Esophagus (tissue), 2 donors: Measurements from ENCODE around the gene USH1C. TPM values are rescaled to one million over a fixed set of nuclear protein-coding genes. Genes with fewer than 3 reads are reported as not detected.

Source experiments
- H3K27ac ChIP-seq, 2 donors: one replicate each; pipeline ENCODE4 v1.5.1; 2013; ENCODE audit warnings: low read depth in 2 of 2, mild to moderate bottlenecking in 2 of 2, inconsistent platforms in 1 of 2, low read length in 1 of 2, moderate library complexity in 1 of 2
- H3K27me3 ChIP-seq, 2 donors: one replicate each; pipeline ENCODE4 v1.6.1; 2013; ENCODE audit warnings: low read length in 2 of 2, control low read depth in 1 of 2, mild to moderate bottlenecking in 1 of 2; ENCODE audit not compliant: insufficient read depth in 2 of 2, control insufficient read depth in 1 of 2
- H3K36me3 ChIP-seq, 2 donors: one replicate each; pipeline ENCODE4 v1.6.1; 2013; ENCODE audit warnings: low read length in 1 of 2; ENCODE audit not compliant: control insufficient read depth in 2 of 2, insufficient read depth in 2 of 2
- H3K4me1 ChIP-seq, 2 donors: one replicate each; pipeline ENCODE4 v1.6.1; 2013; ENCODE audit warnings: low read length in 1 of 2; ENCODE audit not compliant: control insufficient read depth in 2 of 2, insufficient read depth in 2 of 2
- H3K4me3 ChIP-seq, 2 donors: one replicate each; pipeline ENCODE4 v1.5.1; 2013; ENCODE audit warnings: low read length in 2 of 2, mild to moderate bottlenecking in 2 of 2, low read depth in 1 of 2, moderate library complexity in 1 of 2
- H3K9me3 ChIP-seq, 2 donors: one replicate each; pipeline ENCODE4 v1.6.1; 2013; ENCODE audit warnings: mild to moderate bottlenecking in 2 of 2, low read depth in 1 of 2, low read length in 1 of 2, moderate library complexity in 1 of 2; ENCODE audit not compliant: control insufficient read depth in 2 of 2, insufficient read depth in 1 of 2
- WGBS, 2 donors: extraction: QIAGEN DNeasy Blood & Tissue Kit; methylation state at CpG; one replicate each; pipeline ENCODE4 v1.1.7; 2013; 5-methylcytosine and 5-hydroxymethylcytosine counted together
- polyA plus RNA-seq, 2 donors: library from polyadenylated mRNA; stranded (reverse); fragments of 200-250 nt; gene quantifications; one replicate each; pipeline ENCODE4 v1.2.3, GENCODE V29; 2013
- donor health status: healthy with polysubstance abuse.
- donor health status: Bipolar disorder and iron deficiency.

USH1C gene
- polyA plus RNA-seq, 2 donors: 0.08 TPM

DNA sequence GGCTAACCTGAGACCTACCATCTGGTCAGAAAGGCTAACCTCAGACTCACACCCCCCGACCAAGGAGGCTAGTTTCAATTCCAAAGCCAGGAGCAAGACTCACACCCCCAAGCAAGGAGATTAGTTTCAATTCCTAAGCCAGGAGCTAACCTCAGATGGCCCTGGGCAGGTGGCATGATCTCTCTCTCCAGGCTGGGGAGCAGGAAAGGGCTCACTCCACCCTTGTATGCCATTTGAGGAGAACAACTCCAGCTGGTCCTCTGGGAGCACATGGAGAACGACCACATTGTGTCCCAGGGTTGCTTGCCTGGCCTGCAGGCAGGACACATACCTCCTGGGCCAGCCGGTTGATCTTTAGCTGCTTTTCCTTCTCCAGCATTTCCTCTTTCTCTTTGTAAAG lies 32.6 kb downstream of the USH1C start:
- no peak overlapping the region for H3K4me3 ChIP-seq
- 47 to 63% methylated on average over 3 of the region's 3 CpGs for WGBS, 2 donors
- H3K27ac ChIP-seq: no peak overlapping the region
- no peaks in the 10 kb centered on the region for H3K9me3 ChIP-seq
- no peaks in the 10 kb centered on the region for H3K27me3 ChIP-seq
- no peaks in the 10 kb centered on the region for H3K36me3 ChIP-seq
- H3K4me1 ChIP-seq: no peaks in the 10 kb centered on the region

DNA sequence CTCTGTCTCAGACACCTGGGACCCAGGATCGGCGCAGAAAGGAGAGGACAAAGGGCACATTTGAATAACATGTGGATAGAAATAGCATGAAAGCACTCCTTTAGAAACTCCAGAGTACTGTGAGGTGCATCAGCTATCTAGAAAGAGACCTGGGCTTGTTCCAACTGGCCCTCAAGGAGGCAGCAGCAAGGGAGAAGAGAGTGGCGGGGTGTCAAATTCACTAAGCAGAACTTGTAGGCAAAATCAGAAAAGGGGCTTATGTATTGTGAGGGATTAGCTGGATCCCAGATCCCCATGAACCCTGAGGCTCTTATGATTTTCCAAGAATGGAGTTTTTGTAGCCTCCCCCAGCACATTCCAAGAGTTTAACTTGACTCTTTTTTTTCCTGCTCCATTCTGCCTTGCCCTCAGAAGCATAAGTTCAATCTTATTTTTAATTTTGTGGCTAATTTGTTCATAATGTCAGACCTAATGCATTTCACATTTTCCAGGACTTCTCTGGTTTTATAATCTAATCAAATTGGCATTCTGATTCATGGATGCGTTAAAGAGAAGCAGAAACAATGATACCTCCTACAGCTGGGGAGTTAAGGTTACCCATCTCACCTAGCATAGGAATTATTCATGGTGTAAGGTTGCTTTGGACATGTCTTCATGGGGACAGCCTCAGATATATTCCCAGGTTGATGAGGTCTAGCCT lies 33.6 kb downstream of the USH1C start:
- 54 to 61% methylated on average over 4 of the region's 4 CpGs for WGBS, 2 donors
- no peak overlapping the region for H3K4me3 ChIP-seq
- H3K9me3 ChIP-seq: no peaks in the 10 kb centered on the region
- H3K27ac ChIP-seq: no peak overlapping the region
- no peaks in the 10 kb centered on the region for H3K36me3 ChIP-seq
- H3K27me3 ChIP-seq: no peaks in the 10 kb centered on the region
- H3K4me1 ChIP-seq: no peaks in the 10 kb centered on the region

DNA sequence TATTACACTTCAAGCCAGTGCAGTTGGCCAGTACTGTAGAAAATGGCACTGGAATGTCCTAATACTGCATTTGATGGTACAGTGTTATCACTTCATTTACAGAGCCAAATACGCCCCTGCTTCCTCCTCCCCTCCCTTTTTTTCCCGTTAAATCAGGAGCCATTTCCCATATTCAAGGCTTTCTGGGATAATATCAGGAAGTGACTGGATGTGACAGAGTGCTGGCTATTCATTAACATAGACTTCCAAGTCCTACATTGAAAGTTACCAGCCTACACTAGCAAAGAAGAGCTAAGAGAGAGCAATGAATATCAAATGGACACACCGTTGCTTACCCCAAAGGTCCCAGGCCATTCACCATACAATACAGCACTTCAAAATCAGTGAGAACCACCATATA lies 35.4 kb downstream of the USH1C start:
- Histone ChIP-seq H3K4me1 (no peaks in the 10 kb centered on the region), H3K9me3 (no peaks in the 10 kb centered on the region), H3K4me3 (no peak overlapping the region), H3K27me3 (no peaks in the 10 kb centered on the region), H3K36me3 (no peaks in the 10 kb centered on the region), H3K27ac (no peak overlapping the region)
- WGBS, 2 donors: 46 to 55% methylated on average over 3 of the region's 3 CpGs

DNA sequence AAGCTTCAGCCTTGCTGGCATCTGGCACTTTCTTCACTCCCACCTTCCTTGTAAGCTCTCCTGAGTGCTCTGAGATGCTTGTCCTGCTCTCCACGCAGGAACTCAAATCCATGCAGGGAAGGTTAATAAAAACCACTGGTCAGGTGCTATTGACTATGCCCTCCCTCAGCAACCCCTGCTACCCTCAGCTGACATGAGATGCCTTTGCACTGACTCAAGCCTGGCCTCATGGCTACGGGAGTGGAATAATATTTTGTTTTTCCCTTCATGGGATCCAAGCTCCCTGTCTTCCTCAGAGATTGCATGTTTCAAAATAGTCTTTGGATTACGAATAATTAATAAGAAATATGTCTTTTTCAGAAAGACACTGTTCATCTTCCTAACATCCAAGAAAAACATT lies 35.9 kb downstream of the USH1C start:
- H3K27me3 ChIP-seq: no peaks in the 10 kb centered on the region
- H3K4me3 ChIP-seq: no peak overlapping the region
- no peak overlapping the region for H3K27ac ChIP-seq
- H3K9me3 ChIP-seq: no peaks in the 10 kb centered on the region
- H3K4me1 ChIP-seq: no peaks in the 10 kb centered on the region
- no peaks in the 10 kb centered on the region for H3K36me3 ChIP-seq
- WGBS, 2 donors: 49 to 63% methylated on average over 3 of the region's 3 CpGs

DNA sequence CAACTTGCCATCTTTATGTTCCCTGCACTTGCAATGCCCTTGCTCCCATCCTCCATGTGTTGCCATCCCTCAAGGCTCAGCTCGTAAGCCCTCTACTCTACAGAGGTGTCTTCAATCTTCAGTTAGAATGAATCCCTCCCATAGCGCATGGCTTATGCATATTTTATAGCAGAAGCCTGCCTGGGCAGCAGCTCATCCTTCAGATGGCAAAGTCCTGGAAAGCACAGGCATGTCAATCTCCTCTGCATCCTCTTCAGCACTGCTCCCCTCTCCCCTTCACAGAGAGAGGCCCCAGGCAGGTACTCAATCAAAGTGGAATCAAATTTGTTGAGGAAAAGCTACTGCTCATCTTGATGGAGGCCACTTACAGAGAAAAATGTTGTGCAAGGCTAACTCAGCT lies 36.4 kb downstream of the USH1C start:
- WGBS, 2 donors: 87 to 95% methylated on average over 2 of the region's 2 CpGs
- H3K27me3 ChIP-seq: no peaks in the 10 kb centered on the region
- no peak overlapping the region for H3K27ac ChIP-seq
- H3K36me3 ChIP-seq: no peaks in the 10 kb centered on the region
- no peaks in the 10 kb centered on the region for H3K9me3 ChIP-seq
- H3K4me1 ChIP-seq: no peaks in the 10 kb centered on the region
- H3K4me3 ChIP-seq: no peak overlapping the region

DNA sequence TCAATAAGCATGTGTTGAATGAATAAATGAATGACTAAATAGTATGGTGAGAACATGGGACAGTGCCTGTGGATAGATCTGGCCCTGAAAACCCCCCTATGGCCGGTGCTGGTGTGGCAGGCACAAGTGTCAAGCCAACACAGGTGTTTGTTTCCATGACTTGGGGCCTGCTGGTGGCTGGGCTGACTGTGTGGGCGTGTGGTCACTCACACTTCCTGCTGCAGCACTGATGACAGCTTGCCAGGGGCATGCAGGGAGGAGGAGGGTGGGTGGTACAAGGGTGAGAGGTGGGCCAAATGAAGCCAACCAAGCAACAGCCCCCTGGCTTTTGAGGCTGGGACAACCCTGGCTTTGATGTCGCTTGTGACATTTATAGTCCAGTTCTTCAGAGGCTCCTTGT lies 37.3 kb downstream of the USH1C start:
- H3K9me3 ChIP-seq: no peaks in the 10 kb centered on the region
- no peaks in the 10 kb centered on the region for H3K4me1 ChIP-seq
- H3K27ac ChIP-seq: no peak overlapping the region
- no peaks in the 10 kb centered on the region for H3K27me3 ChIP-seq
- WGBS, 2 donors: 77 to 79% methylated on average over 3 of the region's 3 CpGs
- H3K4me3 ChIP-seq: no peak overlapping the region
- no peaks in the 10 kb centered on the region for H3K36me3 ChIP-seq

DNA sequence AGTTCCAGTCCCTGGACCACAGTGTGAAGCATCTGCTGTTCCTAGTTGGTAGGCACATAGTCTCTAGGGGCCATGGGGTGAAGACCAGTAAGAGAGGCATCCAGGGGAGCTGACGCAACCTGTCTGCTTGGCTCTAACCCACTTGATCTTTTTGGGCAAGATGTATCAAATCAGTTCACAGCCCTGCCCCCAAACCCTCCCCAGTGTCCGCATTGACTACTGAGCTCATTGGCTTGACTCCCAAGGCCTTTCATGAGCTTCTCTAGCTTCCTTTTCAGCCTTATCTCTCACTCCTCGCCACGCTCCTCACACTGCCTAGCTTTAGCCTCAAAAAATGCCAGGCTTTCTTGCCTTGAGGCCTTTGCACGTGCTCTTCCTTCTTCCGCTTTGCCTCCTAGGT lies 37.9 kb downstream of the USH1C start:
- Histone ChIP-seq H3K27me3 (no peaks in the 10 kb centered on the region), H3K4me1 (no peaks in the 10 kb centered on the region), H3K9me3 (no peaks in the 10 kb centered on the region), H3K36me3 (no peaks in the 10 kb centered on the region), H3K27ac (no peak overlapping the region), H3K4me3 (no peak overlapping the region)
- 81 to 85% methylated on average over 6 of the region's 6 CpGs for WGBS, 2 donors

DNA sequence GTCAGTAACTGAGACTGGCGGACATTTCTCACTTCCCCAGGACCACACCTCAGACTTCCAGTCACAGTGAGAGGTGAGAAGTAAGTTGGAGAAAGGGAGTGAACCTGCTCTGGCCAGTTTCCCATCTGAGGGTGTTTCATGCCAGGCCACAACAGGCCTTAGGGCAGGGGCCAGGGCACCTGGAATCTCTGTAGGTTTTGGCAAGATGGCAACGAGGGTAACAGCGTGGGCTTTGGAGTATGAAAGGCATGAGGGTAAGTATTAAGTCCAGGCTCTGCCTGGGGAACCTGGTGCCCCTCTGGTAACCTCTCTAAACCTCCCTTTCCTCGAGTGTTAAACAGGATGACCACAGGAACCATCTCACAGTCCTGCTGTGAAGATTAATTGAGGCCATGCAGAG lies 39.1 kb downstream of the USH1C start:
- no peak overlapping the region for H3K27ac ChIP-seq
- 61 to 71% methylated on average over 4 of the region's 4 CpGs for WGBS, 2 donors
- no peak overlapping the region for H3K4me3 ChIP-seq
- no peaks in the 10 kb centered on the region for H3K27me3 ChIP-seq
- H3K4me1 ChIP-seq: no peaks in the 10 kb centered on the region
- H3K36me3 ChIP-seq: no peaks in the 10 kb centered on the region
- no peaks in the 10 kb centered on the region for H3K9me3 ChIP-seq

DNA sequence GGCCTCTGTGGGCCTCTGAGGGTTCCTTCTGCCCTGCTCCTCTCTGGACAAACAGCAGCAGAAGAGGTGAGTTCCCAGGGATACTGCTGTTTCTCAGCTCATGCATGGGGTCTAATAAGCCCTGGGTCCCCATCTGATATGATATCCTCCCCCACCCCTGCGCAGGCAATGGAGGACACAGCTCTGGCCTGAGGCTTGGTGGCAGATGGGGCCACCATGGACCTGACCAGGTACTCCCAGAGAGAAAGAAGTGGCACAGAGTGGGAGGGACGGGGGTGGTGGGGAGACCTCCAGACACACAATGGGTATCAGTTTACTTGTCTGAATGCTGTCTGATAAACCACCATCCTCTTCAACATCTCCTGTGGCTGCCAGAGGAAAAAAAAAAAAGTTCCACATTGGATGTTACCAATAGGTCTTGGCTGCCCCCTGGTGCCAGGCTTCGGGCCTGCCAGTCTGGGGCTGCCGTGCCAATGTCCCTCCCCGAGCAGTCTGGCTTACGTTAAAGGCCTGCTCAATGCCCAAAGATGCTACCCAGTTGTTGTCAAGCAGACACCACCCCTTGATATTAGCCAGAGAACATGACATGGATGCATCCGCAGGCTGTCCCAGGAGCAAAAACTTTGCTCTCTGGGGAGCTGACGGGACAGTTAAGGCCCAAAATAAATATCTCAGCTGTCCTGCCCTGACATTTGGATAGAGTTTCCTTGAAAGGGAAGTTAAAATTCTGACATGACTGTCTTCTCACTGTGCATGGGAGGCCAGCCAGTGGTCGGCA lies 39.7 kb downstream of the USH1C start:
- H3K27ac ChIP-seq: no peak overlapping the region
- no peak overlapping the region for H3K4me3 ChIP-seq
- WGBS, 2 donors: 34 to 35% methylated on average over 9 of the region's 9 CpGs
- H3K36me3 ChIP-seq: no peaks in the 10 kb centered on the region
- no peaks in the 10 kb centered on the region for H3K4me1 ChIP-seq
- H3K9me3 ChIP-seq: no peaks in the 10 kb centered on the region
- H3K27me3 ChIP-seq: no peaks in the 10 kb centered on the region

DNA sequence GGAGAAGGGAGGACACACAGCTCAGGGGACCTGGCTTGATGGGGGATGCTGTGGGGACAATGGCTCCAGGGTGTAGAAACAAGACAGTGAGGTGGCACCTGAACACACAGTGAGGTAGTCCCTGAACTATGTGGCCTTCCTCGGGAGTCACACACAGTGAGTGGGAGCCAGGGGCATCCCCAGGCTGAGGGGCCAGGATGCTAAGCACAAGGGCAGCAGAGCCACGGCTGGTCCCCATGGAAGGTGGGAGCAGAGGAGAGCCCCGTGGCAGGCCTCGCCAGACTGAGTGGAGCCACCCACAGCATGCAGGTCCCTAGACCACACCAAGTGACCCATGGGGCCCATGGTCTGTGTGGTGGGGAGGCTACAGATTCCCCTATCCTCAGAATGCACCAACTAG lies 41.6 kb downstream of the USH1C start:
- Histone ChIP-seq H3K27ac (no peak overlapping the region), H3K36me3 (no peaks in the 10 kb centered on the region), H3K27me3 (no peaks in the 10 kb centered on the region), H3K9me3 (no peaks in the 10 kb centered on the region), H3K4me3 (no peak overlapping the region), H3K4me1 (no peaks in the 10 kb centered on the region)
- WGBS, 2 donors: 83 to 87% methylated on average over 4 of the region's 4 CpGs
